Duodenal mucosa (tissue), 2 donors: ENCODE results near the gene FAM156B.
"Not testable (repeated sequence)": the region's sequence is repeated elsewhere in the genome, so short reads cannot be mapped to it uniquely, and the experiment has no call there.

Experiments
- H3K27ac ChIP-seq: one replicate; pipeline ENCODE4 v1.7.0; 2013; ENCODE audit warnings: low read depth, low read length
- H3K27me3 ChIP-seq, 2 donors: one replicate each; pipeline ENCODE4 v1.7.0; 2013; ENCODE audit warnings: low read length in 2 of 2, control low read depth in 1 of 2; ENCODE audit not compliant: insufficient read depth in 2 of 2, control insufficient read depth in 1 of 2
- H3K36me3 ChIP-seq, 2 donors: one replicate each; pipeline ENCODE4 v1.7.0; 2013; ENCODE audit warnings: low read length in 2 of 2, control low read depth in 1 of 2; ENCODE audit not compliant: insufficient read depth in 2 of 2, control insufficient read depth in 1 of 2
- H3K4me1 ChIP-seq, 2 donors: one replicate each; pipeline ENCODE4 v1.7.0; 2013; ENCODE audit warnings: low read length in 2 of 2, control low read depth in 1 of 2; ENCODE audit not compliant: insufficient read depth in 2 of 2, control insufficient read depth in 1 of 2
- H3K4me3 ChIP-seq, 2 donors: one replicate each; pipeline ENCODE4 v1.7.0; 2013; ENCODE audit warnings: low read length in 2 of 2, low read depth in 1 of 2
- H3K9ac ChIP-seq, 2 donors: one replicate each; pipeline ENCODE4 v1.7.0; 2013; ENCODE audit warnings: low read length in 2 of 2, low read depth in 1 of 2
- H3K9me3 ChIP-seq, 2 donors: one replicate each; pipeline ENCODE4 v1.7.0; 2013; ENCODE audit warnings: low read length in 2 of 2, control low read depth in 1 of 2; ENCODE audit not compliant: control insufficient read depth in 1 of 2

Gene FAM156B

GRCh38 chrX:52896855-52897709, at the start of gene FAM156B:
Gene FAM156B, plus strand, starts transcription at chrX:52897330. Its CDS starts 9,896 bp downstream, at chrX:52907226.
- H3K4me3 ChIP-seq, H3K27ac ChIP-seq, H3K4me1 ChIP-seq, H3K36me3 ChIP-seq, H3K9ac ChIP-seq, H3K27me3 ChIP-seq, H3K9me3 ChIP-seq: not testable (repeated sequence)

GRCh38 chrX:52852110-52852860, 44.8 kb upstream of the FAM156B start:
- Histone ChIP-seq H3K9ac (no peak overlapping the region), H3K4me1 (no peaks in the 10 kb centered on the region), H3K4me3 (no peak overlapping the region), H3K36me3 (no peaks in the 10 kb centered on the region), H3K27ac (no peak overlapping the region), H3K9me3 (no peaks in the 10 kb centered on the region), H3K27me3 (no peaks in the 10 kb centered on the region)

GRCh38 chrX:52856991-52857525, 40.1 kb upstream of the FAM156B start:
- H3K9ac ChIP-seq, H3K27ac ChIP-seq: not testable (repeated sequence)

GRCh38 chrX:52865343-52865998, 31.7 kb upstream of the FAM156B start:
- no peak overlapping the region for H3K27ac ChIP-seq
- no peaks in the 10 kb centered on the region for H3K36me3 ChIP-seq
- no peak overlapping the region for H3K4me3 ChIP-seq
- H3K27me3 ChIP-seq, result no peaks in the 10 kb centered on the region
- no peak overlapping the region for H3K9ac ChIP-seq
- no peaks in the 10 kb centered on the region for H3K4me1 ChIP-seq
- H3K9me3 ChIP-seq, result no peaks in the 10 kb centered on the region

More at GRCh38 chrX:52856991-52857525, 40.1 kb upstream of the FAM156B start:
- not testable (repeated sequence) for H3K9me3 ChIP-seq, H3K4me3 ChIP-seq, H3K36me3 ChIP-seq, H3K4me1 ChIP-seq, H3K27me3 ChIP-seq

GRCh38 chrX:52867610-52868348, 29.4 kb upstream of the FAM156B start, which contains the start of gene XAGE3:
Gene XAGE3, minus strand, starts transcription at chrX:52868083. Its CDS starts 950 bp downstream, at chrX:52867133.
- no peaks in the 10 kb centered on the region for H3K27me3 ChIP-seq
- no peak within 1 kb of the TSS for H3K4me3 ChIP-seq
- H3K4me1 ChIP-seq, result no peaks in the 10 kb centered on the region

GRCh38 chrX:52870046-52870445, 27.1 kb upstream of the FAM156B start:
- H3K4me3 ChIP-seq, result no peak overlapping the region
- no peaks in the 10 kb centered on the region for H3K27me3 ChIP-seq
- H3K36me3 ChIP-seq, result no peaks in the 10 kb centered on the region
- no peaks in the 10 kb centered on the region for H3K9me3 ChIP-seq
- no peak overlapping the region for H3K27ac ChIP-seq
- no peak overlapping the region for H3K9ac ChIP-seq
- H3K4me1 ChIP-seq, result no peaks in the 10 kb centered on the region

More at GRCh38 chrX:52867610-52868348, 29.4 kb upstream of the FAM156B start, which contains the start of gene XAGE3:
- H3K36me3 ChIP-seq, result no peaks in the 10 kb centered on the region
- H3K27ac ChIP-seq, result no peak within 1 kb of the TSS
- no peak within 1 kb of the TSS for H3K9ac ChIP-seq
- no peaks in the 10 kb centered on the region for H3K9me3 ChIP-seq

- H3K36me3 ChIP-seq, H3K27me3 ChIP-seq: not testable (repeated sequence)
Measured at GRCh38 chrX:52873825-52874224, 23.3 kb upstream of the FAM156B start.

GRCh38 chrX:52874661-52875060, 22.5 kb upstream of the FAM156B start:
- no peaks in the 10 kb centered on the region for H3K36me3 ChIP-seq
- no peak overlapping the region for H3K27ac ChIP-seq
- no peaks in the 10 kb centered on the region for H3K4me1 ChIP-seq
- no peaks in the 10 kb centered on the region for H3K27me3 ChIP-seq
- no peaks in the 10 kb centered on the region for H3K9me3 ChIP-seq
- no peak overlapping the region for H3K4me3 ChIP-seq
- H3K9ac ChIP-seq, result no peak overlapping the region

More at GRCh38 chrX:52873825-52874224, 23.3 kb upstream of the FAM156B start:
- not testable (repeated sequence) for H3K27ac ChIP-seq, H3K4me3 ChIP-seq, H3K4me1 ChIP-seq, H3K9me3 ChIP-seq, H3K9ac ChIP-seq

GRCh38 chrX:52875436-52875835, 21.7 kb upstream of the FAM156B start:
- not testable (repeated sequence) for H3K27ac ChIP-seq, H3K27me3 ChIP-seq, H3K4me1 ChIP-seq, H3K36me3 ChIP-seq, H3K9me3 ChIP-seq, H3K4me3 ChIP-seq, H3K9ac ChIP-seq
